T-helper 1 cell (primary cell): Measurements from ENCODE around the gene TGIF2LX.
"Not testable (repeated sequence)": the region's sequence is repeated elsewhere in the genome, so short reads cannot be mapped to it uniquely, and the experiment has no call there.

Experiments used
- DNase-seq, 5 donors: peaks; one replicate each; pipeline ENCODE4 v3.0.0-alpha.2; 2012 to 2020
- total RNA-seq, 4 donors: gene quantifications; one replicate each; lab custom pipeline; 2026; lab: John Stamatoyannopoulos, UW

Gene TGIF2LX
- 0 reads per million in 4 donors for total RNA-seq

- DNase-seq, result not testable (repeated sequence)
Measured at GRCh38 chrX:89921665-89922064, at the start of gene TGIF2LX. Gene TGIF2LX (plus strand): TSS chrX:89921908. CDS start chrX:89922086, 178 bp downstream.

- not testable (repeated sequence) for DNase-seq
Measured at GRCh38 chrX:89922338-89922934, 728 bp downstream of the TGIF2LX start.

- not testable (repeated sequence) for DNase-seq
Measured at GRCh38 chrX:89943077-89943476, 21.4 kb downstream of the TGIF2LX start.

- not testable (repeated sequence) for DNase-seq
Measured at GRCh38 chrX:89965588-89965987, 43.9 kb downstream of the TGIF2LX start.
